GM19455 (cell line): ENCODE measurements around the gene ZNF341.
"Not testable (repeated sequence)": the region's sequence is repeated elsewhere in the genome, so short reads cannot be mapped to it uniquely, and the experiment has no call there.

ENCODE experiments used
- ATAC-seq: cut with Tn5 transposase; IDR thresholded peaks from one replicate; pipeline ENCODE4 v1.9.1; 2021; ENCODE audit not compliant: unreplicated experiment

Gene ZNF341

DNA sequence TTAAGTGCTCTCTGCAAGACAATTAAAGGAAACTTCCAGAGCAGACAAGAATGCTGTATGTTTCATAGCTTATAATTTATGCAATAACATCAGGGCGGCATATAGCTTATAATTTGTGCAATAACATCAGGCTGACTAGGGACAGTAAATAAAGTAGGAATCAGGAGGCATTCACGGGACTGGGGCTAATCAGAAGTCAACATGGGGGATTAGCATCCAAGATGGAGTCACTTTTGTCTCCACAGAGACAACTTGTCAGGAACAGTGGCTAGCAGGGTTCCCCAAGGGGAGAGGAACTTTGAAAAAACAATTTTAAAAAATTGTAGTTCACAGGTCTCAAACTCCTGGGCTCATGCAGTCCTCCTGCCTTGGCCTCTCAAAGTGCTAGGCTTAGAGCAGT, 3.3 kb upstream of the ZNF341 start:
- no peak for ATAC-seq

DNA sequence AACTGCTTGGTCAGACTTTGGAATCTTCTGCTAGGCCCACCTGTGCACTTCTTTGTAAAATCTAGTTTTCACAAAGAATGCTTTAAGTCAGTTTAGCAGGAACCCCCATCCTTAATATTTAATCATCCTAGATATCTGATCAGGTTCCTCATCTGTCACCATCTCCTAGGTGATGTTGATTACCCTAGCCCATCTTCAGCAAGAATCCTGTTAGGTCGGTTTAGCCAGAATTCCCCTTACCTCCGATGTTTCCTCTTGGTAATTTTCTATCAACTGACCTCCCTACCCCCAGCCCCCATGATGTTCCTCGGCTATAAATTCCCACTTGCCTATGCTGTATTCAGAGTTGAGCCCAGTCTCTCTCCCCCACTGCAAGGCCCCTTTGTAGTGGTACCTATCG, 2.7 kb upstream of the ZNF341 start:
- ATAC-seq, result no peak

DNA sequence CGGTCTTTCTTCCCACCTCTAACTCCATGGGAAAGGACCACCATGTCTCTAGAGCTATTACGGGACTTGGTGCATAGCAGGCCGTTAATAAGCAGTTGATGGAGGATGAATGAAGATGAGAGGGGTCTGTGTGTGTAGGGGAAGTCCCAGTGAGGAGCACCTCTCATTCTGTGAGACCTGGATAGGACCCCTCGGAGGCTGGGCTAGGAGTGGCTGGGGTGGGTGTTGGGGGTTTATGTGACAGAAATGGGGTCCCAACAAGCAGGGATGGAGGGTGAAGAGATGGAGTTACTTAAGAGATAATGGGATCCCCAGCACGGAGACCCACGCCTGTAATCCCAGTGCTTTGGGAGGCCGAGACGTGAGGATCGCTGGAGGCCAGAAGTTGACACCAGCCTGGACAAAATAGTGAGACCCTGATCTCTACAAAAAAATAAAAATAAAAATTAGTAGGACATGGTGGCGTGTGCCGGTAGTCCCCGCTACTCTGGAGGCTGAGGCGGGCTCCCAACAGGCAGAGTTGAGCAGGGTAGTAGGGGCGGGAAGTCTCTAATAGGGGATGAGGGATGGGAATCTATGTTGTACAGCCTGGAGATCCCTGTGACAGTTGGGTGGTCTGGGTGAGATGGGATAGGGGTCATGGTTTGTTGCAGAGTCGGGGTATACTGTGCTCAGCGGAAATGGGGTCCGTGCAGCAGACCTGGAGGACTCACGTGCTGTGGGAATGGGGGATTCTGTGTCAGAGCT, 677 bp upstream of the ZNF341 start:
- ATAC-seq, result no peak

DNA sequence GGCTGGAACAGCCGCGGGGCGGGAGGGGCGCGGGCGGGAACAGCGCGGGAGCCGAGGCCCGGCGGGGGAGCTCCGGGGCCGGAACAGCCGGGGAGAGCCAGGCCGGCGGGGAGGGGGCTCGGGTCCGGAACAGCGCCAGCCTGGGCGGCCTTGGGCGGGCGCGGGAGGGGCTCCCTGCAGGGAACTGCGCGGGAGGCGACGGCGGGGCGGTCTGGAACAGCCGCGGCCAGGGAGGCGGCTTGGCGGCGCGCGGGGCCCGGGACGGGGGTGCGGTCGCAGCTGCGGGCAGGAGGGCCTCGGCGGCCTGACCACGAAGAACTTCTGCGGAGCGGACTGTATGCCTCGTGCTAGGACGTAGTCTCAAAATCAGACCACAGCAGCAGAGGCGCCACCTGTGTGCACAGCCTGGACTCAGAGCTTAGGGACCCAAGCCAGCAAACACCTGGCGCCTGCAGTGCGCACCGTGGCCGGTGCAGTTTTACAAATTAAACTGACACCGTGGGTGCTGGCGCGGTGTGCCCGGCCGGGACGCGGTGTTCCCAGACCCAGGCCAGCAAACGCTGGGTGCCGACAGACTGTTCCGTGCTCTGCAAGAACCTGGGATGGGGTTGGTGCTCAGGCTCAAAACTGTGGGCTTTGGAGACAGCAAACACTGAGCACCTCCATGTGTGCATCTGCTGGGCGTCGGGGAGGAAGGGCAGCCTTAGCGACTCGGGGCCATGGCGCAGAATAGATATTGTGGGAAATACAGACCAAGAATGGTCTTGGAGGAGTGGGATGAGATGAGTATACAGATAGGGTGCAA, 572 bp downstream of the ZNF341 start:
- ATAC-seq, result peak; percentile 69

DNA sequence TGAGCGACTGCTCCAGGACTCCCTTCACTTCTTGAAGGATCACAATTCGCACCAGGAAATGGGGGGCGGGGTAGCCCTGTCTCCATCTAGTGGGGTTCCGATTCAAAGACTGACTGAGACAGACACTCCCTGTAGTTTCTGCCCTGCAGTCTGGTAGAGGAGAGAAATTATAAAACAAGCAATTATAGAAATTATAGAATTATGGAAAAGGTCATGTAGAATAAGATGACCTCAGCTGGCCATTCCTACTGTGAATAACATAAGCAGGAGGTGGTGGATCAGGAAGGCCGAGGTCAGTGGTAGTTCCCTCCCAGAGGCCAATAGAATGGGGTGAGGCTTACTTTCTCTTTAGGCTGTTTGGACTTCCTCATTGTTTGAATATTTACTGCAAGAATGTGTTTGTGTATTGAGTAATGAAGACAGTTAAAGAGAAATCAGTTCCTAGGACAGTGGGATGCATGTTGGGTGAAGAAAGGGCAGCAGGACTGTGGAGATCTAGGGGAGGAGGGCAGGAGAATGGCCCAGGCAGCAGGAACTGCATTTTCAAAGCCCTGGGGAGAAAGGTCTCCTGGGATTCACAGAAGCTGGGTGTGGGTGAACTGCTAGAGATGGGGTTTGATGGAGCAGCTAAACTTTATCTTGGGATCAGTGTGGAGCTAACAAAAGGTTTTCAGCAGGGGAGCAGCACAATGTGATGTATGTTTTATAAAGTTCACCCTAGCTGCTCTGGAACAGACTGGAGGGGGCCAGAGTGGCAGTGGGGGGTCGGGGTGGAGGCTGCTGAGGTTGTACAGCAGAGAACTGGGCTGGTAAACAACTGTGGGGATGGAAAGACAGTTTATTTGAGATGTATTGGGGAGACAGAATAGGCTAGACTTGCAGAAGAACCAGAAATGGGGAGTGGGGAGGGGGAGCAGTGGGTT, 2.1 kb downstream of the ZNF341 start:
- ATAC-seq, result no peak

DNA sequence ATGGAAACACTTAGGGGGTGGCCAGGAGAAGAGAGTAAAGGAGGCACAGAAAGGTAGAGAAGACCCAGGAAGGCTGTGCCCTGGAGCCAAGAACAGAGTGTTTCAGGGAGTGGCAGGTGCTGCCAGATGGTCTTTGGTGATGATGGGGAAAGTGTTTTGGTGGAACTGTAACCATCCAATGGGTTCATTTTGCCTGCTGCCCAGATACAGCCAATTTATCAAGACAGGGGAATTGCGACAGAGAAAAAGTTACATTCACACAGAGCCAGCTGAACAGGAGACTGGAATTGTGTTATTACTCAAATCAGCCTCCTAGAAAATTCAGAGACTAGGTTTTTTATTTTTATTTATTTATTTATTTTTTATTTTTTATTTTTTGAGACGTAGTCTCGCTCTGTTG, 5.2 kb downstream of the ZNF341 start:
- no peak for ATAC-seq

DNA sequence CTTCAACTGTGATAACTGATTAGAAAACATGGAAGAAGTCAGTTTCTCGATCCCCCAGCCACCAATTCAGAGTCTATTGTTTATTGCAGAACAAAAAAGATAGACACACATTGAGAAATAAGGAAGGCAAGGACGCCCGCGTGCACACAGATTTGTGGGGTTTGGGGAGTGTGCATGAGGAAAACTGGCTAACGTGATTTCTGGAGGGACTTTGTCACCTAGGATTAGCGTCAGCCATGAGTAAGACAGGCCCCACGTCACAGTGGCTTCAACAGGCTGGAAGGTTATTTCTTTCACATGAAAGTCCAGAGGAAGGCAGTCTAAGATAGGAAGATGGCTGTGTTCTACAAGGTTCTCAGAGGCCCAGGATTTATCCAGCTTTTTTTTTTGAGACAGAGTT, 7.7 kb downstream of the ZNF341 start:
- no peak for ATAC-seq

DNA sequence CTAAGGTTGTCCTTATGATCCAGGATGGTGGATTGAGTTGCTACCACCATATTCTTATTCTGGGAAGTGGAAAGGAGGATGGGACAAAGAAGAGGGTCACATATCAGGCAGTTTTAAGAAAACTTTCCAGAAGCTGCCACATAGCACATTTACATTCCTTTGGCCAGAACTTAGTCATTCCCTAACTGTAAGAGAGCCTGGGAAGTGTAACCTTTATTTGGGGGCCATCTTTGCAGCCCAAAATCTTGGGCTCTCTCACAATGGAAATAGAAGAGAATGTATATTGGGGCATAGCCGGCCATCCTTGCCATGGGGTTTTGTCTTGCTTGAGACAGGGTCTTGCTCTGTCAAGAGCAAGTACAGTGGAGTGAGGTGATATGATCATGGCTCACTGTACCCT, 8.4 kb downstream of the ZNF341 start:
- ATAC-seq, result no peak

DNA sequence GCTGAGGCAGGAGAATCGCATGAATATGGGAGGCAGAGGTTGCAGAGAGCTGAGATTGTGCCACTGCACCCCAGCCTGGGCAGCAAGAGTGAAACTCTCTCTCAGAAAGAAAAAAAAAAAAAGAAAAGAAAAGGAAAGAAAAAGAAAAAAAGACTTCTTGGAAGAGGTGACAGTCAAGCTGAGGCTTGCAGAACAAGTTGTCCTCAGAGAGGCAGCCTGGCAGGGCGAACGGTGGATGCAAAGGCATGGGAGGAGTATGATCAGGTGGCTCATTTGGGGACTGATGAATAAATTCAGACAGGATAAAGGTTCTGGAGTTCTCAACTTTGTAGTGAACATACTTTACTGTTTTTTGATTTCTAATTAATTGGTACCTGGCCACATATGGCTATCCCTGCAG, 12.4 kb downstream of the ZNF341 start:
- ATAC-seq, result no peak

DNA sequence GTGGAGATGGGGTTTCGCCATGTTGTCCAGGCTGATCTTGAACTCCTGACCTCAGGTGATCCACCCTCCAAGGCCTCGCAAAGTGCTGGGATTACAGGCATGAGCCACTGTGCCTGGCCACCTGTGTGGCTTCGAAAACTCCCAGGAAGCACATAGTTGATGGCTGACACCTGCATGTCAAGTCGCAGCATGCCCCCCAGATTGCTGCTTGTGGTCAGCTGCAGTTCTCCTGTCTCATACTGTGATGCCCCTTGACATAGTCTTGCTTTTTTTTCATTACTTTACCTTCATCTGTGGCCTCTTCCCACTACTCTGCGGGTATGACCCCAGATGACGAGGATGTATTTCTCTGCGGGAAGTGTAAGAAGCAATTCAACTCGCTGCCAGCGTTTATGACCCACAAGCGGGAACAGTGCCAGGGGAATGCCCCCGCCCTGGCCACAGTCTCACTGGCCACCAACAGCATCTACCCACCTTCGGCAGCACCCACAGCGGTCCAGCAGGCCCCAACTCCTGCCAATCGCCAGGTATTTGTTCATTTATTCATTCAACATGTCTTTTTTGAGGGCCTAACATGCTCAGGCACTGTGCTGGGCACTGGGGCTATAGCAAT, 13.1 kb downstream of the ZNF341 start:
- ATAC-seq, result no peak

DNA sequence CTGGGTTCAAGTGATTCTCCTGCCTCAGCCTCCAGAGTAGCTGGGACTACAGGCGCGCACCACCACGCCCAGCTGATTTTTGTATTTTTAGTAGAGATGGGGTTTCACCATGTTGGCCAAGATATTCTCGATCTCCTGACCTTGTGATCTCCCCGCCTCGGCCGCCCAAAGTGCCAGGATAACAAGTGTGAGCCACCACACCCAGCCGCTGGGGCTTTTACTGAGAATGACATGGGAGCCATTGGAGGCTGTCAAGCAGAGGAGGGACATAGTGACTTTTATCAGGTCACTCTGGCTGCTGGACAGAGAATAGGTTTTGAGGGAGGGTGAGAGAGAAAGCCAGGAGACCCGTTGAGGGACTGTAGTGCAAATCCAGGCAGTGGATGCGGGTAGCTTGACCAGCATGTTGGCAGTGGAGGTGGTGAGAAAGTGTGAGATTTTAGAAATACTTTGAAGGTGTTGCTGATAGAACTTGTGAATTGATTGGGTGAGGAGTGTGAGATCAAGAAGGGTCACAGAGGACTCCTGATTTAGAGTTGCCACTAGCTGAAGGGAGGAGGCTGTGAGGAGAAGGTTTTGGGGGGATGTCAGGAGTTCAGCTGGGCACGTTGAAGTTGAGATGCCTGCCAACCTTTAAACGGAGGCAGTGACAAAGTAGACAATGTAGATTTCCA, 14.7 kb downstream of the ZNF341 start:
- ATAC-seq, result no peak

DNA sequence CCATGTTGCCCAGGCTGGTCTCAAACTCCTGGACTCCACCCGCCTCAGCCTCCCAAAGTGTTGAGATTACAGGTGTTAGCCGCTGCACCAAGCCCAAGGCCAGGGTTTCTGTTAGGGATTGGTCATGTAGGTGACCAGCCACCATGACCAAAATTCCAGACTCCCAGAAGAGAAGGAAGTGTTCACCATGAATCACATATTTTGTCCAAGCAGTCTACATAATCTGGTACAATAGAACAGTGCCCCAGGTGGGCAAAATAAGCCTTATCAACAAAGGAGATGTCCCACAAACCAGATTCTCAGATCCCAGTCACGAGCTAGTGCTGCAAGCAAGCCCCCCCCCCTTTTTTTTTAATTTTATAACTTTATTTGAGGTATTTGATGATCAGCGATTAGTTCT, 20.0 kb downstream of the ZNF341 start:
- ATAC-seq, result no peak

DNA sequence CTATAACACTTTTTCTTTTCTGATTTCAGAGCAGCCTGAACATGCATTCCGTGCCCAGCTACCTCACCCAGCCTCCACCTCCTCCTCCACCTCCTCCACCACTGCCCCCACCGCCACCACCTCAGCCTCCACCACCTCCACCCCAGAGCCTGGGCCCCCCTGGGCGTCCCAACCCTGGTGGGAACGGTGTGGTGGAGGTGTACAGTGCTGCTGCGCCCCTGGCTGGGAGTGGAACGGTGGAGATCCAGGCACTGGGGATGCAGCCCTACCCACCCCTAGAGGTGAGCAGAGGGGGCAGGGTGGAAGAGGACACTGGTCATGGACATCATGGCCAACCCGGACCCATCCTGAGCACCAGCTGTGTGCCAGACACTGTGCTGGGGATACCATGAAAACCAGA, 21.3 kb downstream of the ZNF341 start:
- no peak for ATAC-seq

DNA sequence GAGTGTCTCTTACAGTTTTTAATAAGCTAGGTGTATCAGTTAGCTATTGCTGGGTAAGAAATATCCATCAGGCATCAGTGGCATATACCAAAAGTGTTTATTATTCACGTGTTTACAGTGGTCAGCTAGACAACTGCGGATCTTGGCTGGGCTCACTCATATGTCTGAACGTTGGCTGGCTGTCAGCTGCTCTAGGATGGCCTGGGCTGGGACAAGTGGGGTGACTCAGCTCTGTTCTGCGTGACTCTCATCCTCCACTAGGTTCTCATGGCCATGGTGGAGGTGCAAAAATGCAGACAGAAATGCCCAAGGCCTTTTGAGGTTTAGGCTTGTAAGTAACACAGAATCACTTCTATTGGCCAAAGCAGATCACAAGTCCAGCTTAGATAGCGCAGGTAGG, 22.0 kb downstream of the ZNF341 start:
- ATAC-seq, result no peak

DNA sequence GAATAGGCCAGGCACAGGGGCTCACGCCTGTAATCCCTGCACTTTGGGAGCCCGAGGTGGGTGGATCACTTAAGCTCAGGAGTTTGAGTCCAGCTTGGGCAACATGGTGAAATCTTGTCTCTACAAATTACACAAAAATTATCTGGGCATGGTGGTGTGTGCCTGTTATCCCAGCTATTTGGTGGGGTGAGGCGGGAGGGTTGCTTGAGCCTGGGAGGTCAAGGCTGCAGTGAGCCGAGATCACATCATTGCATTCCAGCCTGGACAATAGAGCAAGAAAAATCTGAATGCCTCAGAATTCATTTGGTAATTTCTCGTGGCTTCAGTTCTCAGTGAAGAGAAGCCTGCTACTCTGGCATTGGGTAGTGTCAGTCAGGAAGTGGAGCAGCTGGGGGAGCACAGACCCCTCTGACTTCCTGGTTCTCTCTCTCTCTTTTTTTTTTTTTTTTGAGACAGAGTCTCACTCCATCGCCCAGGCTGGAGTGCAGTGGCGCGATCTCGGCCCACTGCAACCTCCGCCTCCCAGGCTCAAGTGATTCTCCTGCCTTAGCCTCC, 24.2 kb downstream of the ZNF341 start:
- ATAC-seq, result not testable (repeated sequence)

DNA sequence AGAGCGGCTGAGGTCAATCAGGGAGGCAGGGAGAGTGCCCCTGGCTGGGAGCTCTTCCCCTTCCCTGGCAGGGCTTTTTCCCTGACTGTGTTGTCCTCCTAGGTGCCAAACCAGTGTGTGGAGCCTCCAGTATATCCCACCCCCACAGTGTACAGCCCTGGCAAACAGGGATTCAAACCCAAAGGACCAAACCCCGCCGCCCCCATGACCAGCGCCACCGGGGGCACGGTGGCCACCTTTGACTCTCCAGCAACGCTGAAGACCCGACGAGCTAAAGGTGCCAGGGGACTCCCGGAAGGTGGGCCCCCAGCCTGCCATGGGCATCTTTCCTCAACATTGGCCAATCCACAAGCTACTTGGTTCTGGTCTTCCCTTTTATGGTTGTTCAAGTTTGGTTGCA, 25.2 kb downstream of the ZNF341 start:
- ATAC-seq, result no peak

DNA sequence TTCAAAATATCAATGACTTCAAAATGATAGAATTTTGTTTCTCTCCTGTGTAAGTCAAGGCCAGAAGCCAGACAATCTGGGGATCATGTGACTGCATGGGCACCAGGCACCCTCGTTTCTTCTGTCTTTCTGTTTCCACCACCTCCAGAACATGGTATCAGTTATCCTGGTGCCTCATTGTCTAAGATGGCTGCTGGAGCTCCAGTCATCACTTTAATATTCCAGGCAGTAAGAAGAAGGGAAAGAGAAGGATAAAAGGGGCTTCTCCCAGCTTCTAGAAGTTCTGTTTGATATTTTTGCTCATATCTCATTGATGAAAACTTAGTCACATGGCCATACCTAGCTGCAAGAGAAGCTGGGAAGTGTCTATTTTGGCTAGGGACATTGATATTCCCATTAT, 25.7 kb downstream of the ZNF341 start:
- no peak for ATAC-seq

DNA sequence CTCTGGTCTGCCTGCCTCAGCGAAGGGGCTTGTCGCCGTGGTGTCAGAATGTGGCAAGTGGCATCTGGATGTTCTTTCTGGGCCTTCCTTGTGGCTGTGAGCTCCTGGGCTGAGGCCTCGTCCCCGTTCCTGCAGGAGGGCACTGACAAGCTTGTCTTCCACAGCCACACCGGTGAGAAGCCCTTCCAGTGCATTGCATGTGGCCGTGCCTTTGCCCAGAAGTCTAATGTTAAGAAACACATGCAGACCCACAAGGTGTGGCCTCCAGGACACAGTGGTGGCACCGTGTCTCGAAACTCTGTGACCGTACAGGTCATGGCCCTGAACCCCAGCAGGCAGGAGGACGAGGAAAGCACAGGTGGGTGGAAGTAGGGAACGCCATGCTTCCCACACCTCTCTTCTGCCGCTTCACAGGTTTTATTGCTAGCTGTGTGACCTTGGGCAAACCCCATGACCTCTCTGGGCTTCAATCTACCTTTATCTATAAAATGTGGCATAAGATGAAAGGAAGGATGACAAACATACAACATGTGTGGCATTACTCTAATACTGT, 30.0 kb downstream of the ZNF341 start:
- ATAC-seq, result no peak

DNA sequence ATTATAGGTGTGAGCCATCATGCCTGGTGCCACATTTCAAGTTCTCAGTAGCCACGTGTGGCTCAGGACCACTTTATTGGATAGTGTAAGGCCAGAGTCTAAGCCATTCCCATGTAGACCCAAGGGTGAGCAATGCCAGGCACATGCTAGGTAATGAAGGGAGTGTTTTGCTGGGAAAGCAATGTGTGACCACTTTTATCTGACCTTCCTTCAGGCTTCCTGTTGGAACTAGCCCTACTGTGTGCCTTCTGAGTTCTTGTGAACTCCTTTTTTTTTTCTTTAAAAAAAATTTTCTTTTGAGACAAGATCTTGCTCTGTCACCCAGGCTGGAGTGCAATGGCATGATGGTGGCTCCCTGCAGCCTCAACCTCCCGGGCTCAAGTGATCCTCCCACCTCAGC, 33.3 kb downstream of the ZNF341 start:
- ATAC-seq, result no peak

DNA sequence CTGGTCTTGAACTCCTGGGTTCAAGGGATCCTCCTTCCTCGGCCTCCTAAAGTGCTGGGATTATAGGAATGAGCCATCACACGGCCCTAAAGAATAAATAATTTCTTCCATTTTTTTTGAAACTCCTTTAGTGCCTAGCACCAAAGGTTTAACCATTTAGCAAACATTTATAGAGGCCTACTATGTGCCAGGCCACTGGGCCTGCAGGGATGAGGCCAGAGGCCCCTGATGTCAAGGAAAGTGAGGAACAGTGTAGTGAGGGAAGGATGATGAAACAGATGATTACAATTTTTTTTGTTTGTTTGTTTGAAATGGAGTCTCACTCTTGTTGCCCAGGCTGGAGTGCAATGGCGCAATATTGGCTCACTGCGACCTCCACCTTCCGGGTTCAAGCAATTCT, 33.8 kb downstream of the ZNF341 start:
- no peak for ATAC-seq
